ENCODE data around the gene LRRC66.

The LRRC66 gene, protein sequence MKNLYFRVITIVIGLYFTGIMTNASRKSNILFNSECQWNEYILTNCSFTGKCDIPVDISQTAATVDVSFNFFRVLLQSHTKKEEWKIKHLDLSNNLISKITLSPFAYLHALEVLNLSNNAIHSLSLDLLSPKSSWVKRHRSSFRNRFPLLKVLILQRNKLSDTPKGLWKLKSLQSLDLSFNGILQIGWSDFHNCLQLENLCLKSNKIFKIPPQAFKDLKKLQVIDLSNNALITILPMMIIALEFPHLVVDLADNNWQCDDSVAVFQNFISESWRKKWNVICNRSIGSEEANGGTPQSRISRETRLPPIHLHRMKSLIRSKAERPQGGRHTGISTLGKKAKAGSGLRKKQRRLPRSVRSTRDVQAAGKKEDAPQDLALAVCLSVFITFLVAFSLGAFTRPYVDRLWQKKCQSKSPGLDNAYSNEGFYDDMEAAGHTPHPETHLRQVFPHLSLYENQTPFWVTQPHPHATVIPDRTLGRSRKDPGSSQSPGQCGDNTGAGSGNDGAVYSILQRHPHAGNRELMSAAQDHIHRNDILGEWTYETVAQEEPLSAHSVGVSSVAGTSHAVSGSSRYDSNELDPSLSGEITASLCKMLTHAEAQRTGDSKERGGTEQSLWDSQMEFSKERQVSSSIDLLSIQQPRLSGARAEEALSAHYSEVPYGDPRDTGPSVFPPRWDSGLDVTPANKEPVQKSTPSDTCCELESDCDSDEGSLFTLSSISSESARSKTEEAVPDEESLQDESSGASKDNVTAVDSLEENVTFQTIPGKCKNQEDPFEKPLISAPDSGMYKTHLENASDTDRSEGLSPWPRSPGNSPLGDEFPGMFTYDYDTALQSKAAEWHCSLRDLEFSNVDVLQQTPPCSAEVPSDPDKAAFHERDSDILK

DNA sequence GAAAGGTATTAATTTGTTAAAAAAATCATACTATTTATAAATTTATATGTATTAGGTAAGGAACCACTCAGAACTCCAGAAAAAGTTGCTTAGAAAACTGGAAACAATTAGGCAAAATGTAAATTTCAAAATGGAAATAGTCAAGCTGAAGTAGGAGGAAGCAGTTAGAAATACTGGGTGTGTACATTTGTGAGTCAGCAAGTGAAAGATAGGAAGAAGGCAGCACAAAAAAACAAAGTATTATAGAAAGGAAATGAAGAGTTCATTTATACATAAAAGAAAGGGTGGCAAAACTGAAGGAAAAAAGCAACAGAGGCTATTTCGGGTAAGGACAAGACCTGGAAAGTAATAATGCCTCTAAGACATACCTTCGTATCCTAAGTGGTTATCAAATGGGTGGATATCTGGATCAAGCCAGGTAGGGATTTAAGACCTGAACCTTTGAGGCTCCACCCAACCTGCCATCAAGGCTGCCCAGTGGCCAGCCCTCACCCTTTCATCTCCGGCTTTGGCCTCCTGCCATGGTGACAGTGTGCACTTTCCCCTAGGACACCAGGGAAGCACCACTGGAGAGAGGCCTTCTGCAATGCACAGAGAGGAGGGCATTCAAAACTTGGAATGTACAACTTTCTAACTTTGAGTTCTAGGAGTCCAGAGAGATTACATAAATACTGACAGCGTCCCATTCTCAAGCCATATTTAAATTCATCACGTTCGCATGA lies at the start of gene LRRC66:
Gene LRRC66 (minus strand): TSS at position 428 of the 722 bp plus-strand sequence. CDS start 2,750 bp downstream, outside the sequence.
- DNase-seq = no peak

DNA sequence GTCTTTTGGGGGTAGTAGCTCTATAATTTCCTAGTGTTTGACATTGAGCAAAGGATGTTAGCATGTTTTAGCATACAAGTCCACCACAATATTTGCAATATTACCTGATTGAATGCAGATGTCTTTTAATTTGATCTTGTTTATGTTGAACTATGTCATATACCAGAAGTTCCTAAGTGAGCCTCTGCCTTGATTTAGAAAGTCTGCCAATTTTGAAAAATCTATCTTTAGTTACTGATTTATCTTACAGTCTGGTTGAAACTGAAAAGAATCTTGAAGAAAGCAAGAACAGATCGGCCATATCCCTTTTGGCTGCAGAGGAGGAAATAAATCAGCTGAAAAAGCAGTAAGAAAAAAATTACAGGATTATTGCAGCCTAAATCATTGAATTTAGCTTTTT lies 49.4 kb upstream of the LRRC66 start:
- DNase-seq = no peak

- DNase-seq = no peak
Measured at GRCh38 chr4:52059372-52059771, 39.2 kb upstream of the LRRC66 start.

GRCh38 chr4:52058275-52058674 lies 38.1 kb upstream of the LRRC66 start:
- DNase-seq = no peak

- DNase-seq = no peak
Measured at GRCh38 chr4:52057196-52057595, 37.0 kb upstream of the LRRC66 start.

DNA sequence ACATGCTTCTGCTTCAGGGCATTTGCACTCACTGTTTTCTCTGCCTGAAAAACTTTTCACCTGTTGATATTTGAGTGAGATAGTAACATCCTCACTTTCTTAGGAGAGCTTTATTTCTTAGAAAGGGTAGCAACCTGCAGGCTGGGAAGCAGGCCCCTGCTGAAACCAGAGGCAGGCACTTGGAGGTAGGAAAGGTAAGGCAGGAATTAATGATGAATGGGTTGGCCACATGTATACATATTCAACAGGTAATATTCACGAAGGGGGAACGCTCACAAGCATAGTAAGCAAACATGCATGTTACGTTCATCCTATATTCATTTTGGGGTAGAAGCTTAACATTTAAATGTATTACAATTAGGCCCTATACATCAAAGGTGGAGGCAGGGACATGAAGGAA lies 34.1 kb upstream of the LRRC66 start:
- DNase-seq = no peak

DNA sequence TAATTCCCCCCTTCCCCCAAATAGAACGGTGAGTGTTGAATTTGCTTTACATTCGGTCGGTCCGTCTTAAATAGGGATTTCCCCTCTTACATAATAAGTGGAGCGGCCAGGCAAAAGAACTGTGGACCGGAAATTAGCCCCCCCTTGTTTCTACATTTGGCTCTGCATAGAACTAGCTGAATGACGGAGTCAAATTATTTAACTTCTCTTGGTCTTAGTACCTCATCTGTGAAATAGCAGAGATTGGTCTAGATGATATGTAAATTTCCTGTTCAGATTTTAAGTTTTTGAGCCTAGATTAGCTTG lies 32.3 kb upstream of the LRRC66 start:
- DNase-seq = no peak

DNA sequence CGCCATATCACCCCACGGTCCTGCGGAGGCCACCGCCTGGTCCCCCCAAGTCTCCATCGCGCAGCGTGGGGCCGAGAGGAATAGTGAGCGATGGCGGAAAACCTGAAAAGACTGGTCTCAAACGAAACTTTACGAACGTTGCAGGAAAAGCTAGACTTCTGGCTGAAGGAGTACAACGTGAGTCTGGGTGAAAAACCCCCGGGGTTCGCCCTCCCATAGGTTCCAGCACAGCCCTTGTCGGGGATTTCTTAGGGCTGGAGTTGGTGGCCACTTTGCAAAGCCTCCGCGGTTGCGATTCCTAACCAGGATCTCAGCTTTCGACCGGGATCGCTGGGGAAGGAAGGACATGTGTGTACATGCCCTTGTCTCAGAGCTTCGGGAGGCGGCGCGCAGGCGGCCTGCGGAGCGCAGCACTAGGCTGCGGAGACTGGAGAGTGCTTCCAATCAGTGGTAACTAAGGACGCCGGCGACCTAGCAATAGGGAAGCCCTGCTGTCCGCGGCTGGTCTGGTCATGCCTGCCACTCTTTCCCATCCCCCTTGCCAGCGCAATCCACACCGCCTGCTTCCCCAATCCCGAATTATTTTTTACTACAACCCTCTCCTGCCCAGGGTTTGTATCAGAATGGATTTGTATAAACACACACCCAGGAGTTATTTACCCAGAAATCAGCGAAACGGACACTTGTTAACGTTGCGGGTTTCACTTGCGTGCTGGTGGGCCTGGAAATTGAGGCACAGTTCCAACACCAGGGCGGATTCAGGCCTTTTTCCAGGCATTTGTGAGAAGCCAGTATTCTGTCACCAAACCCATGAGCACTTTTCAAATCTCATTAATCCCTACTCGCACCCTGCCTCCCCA lies 31.7 kb upstream of the LRRC66 start:
- DNase-seq = peak; percentile 28 to 76 (median 51)

DNA sequence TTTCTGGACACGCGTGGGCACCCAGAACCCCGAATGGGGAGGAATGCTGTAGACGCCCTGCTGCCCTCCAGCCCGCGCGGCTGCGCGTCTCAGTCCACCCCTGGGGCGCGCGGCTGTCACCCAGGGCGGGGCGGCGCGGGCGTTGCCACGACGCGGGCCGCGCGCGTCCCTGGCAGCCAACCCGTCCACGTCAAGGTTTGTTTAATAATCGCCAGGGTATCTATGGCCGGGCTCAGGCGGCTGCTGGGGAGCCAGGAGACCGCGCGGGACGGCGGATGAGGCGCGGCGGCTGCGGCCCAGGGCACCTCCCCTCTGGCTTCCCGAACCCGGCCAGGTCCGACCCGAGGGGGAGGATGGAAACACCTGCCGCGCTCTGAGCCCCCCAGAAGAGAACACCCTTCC lies 31.1 kb upstream of the LRRC66 start, which contains the start of gene SPATA18:
Gene SPATA18 (plus strand): TSS at position 92 of the 402 bp plus-strand sequence. CDS start 401 bp downstream, outside the sequence.
- DNase-seq = peak in 2 of 3 experiments; percentile 37 to 47

GRCh38 chr4:52049266-52049665 lies 29.1 kb upstream of the LRRC66 start:
- DNase-seq = no peak

DNA sequence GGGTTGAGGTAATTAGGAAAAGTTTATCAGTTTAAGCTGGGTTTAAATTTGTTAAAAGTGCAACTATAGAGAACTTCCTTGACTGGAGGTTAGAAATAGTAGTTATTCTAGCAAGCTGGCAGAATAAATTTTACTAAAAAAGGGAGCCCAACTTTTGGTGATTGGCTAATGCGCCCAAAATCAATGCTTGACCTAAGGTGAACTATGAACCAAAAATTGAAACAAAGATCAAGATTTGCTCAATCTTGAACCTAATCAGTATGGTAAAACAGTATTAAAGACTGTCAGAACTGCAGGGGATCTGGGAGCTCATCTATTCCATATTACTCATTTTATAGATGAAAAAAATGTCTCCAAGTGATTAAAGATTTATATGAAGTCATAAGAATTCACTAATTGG lies 24.9 kb upstream of the LRRC66 start:
- no peak for DNase-seq

GRCh38 chr4:52038103-52038912 lies 18.1 kb upstream of the LRRC66 start, which contains the start of gene SGCB:
Gene SGCB (minus strand): TSS chr4:52038299. CDS start chr4:52038259, 40 bp downstream.
- DNase-seq = peak; percentile 71 to 92 (median 85)

- DNase-seq = peak; percentile 48 to 79 (median 78)
Measured at GRCh38 chr4:52037689-52038102, 17.5 kb upstream of the LRRC66 start.

DNA sequence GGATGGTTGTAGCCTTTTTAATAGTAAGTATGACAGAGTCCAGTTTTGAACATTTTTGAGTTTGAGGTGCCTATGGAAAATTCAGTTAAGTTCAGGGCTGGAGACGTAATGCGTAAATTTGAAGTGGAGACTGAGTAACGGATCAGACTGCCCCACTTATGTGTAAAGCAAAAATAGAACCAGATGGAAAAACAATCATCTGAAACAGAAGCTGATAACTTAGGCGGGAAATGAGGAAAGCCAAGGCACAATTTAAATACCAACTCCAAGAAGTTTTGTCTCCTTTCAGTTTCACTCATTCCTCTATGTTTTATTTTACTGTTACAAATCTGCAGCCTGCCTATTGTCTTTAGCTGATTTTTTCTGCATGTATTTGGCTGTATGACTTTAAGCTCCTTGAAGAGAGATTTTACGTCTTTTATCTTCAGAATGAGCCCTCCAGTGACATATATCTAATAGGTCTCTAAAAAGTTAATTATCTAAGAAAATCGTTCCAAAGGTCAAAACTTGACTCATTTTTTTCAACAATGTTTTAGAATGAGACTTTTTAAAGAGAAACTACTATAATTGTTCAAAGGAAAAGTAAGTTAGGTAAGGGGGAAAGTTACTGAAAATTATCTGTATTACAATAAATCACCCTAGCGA lies 16.8 kb upstream of the LRRC66 start:
- DNase-seq = no peak

DNA sequence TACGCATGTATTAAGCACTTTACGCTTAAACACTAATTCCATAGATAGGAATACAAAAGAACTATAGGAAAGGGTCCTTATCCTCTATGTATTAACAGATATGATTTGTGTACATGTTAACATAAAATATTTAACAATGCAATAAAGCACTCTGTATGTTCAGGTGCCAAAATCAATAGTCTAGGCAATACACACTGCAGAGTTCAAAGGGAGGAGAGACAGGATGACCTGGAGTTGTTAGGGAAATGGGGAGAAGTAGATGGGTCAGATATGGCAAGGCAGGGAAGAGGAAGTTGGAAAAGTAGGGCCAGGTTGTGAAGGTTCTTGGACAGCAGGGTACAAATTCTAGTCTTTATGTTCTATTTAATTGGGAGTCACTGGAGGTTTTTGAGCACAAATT lies 15.0 kb upstream of the LRRC66 start:
- no peak for DNase-seq

DNA sequence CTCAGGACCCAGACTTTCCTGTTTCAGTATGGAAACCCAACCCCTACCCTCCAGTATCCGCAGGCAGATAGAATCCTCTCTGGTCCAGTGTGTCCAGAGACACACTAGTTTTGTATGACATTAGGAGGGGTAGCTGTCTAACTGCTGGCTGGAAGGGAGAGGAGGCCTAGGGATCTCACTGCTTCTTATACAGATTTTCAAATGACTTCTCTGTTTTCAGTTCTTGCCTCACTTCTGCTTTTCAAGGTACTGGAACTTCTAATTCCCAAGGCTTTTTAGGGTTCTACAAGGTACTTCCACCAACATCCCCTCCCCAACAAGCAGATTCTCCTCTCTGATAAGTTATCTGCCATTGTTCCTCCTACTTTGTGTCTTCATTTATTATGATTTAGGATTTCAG lies 11.8 kb upstream of the LRRC66 start:
- no peak for DNase-seq

- no peak for DNase-seq
Measured at GRCh38 chr4:52028970-52029369, 8.8 kb upstream of the LRRC66 start.

- no peak for DNase-seq
Measured at GRCh38 chr4:52017814-52018213, 2.3 kb downstream of the LRRC66 start.

- no peak for DNase-seq
Measured at GRCh38 chr4:52016981-52017380, 3.2 kb downstream of the LRRC66 start.

- DNase-seq = peak in 1 of 3 experiments; percentile 8
Measured at GRCh38 chr4:52015366-52015765, 4.8 kb downstream of the LRRC66 start.

DNA sequence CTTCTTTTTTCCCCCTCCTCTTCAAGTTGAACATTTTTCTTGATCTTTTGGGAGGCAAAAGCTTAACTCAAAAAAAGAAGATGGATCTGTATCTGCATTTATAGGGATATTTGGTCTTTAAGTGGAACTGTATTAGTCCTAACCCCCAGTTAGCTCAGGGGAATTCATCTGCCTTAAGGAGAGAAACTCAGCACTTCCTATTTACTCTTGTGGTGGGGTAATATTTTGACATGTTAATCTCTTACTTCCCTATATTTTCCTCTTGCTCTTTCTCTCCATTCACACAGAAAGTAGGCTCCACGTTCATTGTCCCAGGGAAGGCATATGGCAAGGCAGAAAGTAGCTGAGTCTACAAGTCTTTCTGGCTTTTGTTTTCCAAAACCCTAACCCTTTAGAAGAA lies 5.3 kb downstream of the LRRC66 start:
- DNase-seq = no peak

Measured in NCI-H1417 (cell line).